Body of pancreas (tissue), 4 donors: Measurements from ENCODE around the gene CISH. TPM values are rescaled to one million over a fixed set of nuclear protein-coding genes. Genes with fewer than 3 reads are reported as not detected.

ENCODE experiments used
- ATAC-seq: fragments of 150-250 bp; one replicate; pipeline ENCODE4 v1.9.1; 2016
- DNase-seq, 4 donors: peaks; one replicate each; pipeline ENCODE4 v3.0.0-alpha.2; 2019
- H3K27ac ChIP-seq, 4 donors: fragments of 200-600 bp; sonication (generic); 1 replicate in 3 of 4; 2 replicates in 1 of 4; pipeline versions ENCODE4 v1.5.1 to v1.6.1; 2016 to 2019; ENCODE audit warnings: mild to moderate bottlenecking in 1 of 4, mixed read lengths in 1 of 4, moderate library complexity in 1 of 4
- H3K27me3 ChIP-seq, 2 donors: fragments of 200-600 bp; sonication (generic); one replicate each; pipeline ENCODE4 v1.6.0; 2016; ENCODE audit warnings: mild to moderate bottlenecking in 1 of 2
- H3K36me3 ChIP-seq, 2 donors: fragments of 200-600 bp; sonication (generic); replicated peaks in 1 of 2; 2 replicates each; pipeline ENCODE4 v1.5.1; 2016; ENCODE audit warnings: low read depth in 2 of 2; ENCODE audit not compliant: insufficient read depth in 1 of 2
- H3K4me1 ChIP-seq: fragments of 200-600 bp; sonication (generic); one replicate; pipeline ENCODE4 v1.6.0; 2016
- H3K4me3 ChIP-seq, 2 donors: fragments of 200-600 bp; sonication (generic); 1 replicate in 1 of 2; 2 replicates in 1 of 2; pipeline ENCODE4 v1.5.1; 2016 to 2019
- H3K9me3 ChIP-seq, 3 donors: fragments of 200-600 bp; sonication (generic); 1 replicate in 2 of 3; 2 replicates in 1 of 3; pipeline ENCODE4 v1.5.1; 2016
- CTCF ChIP-seq, 7 experiments: fragments of 450-650 bp in 4 of 7; fragments of 200-600 bp in 3 of 7; sonication (generic) in 3 of 7; IDR thresholded peaks; one replicate each; pipeline ENCODE4 v1.5.1; 2016 to 2019; ENCODE audit warnings: antibody characterized with exemption in 7 of 7
- POLR2A ChIP-seq, 3 donors: fragments of 450-650 bp; IDR thresholded peaks; one replicate each; pipeline ENCODE4 v1.6.1; 2016; ENCODE audit warnings: antibody characterized with exemption in 3 of 3, mild to moderate bottlenecking in 2 of 3
- WGBS, 2 donors: methylation state at CpG; one replicate each; pipeline ENCODE4 v1.1.5; 2017; 5-methylcytosine and 5-hydroxymethylcytosine counted together
- intact Hi-C: fragments of 100-400 bp; cut with DNase I; formaldehyde crosslinking; loops from one replicate; pipeline ENCODE4 v1.15.1; 2023
- total RNA-seq, 2 donors: library from RNA; depleted of rRNA; stranded (reverse); fragments of >200 nt; gene quantifications; one replicate each; pipeline ENCODE4 v1.1.0, GENCODE V29; 2016

CISH gene
- total RNA-seq, 2 donors from 2014 or later, result 4.9 to 19.8 TPM

GRCh38 chr3:50617096-50617791, 5.7 kb upstream of the CISH start, which contains the start of gene MAPKAPK3:
TSS of gene MAPKAPK3 (plus strand) at chr3:50617151. CDS start at chr3:50617566, 415 bp downstream.
- peak; percentile 52 to 59 (median 58) for DNase-seq
- no peaks in the 10 kb centered on the region for H3K36me3 ChIP-seq
- peak within 1 kb of the TSS; percentile 66 to 90 for H3K4me3 ChIP-seq
- TF ChIP-seq CTCF (IDR thresholded peaks at IDR 0.05) (peak in 1 of 7 experiments; percentile 16), POLR2A (IDR thresholded peaks at IDR 0.05) (peak; percentile 16 to 49 (median 45))
- peak within 1 kb of the TSS; percentile 87 to 96 (median 94) for H3K27ac ChIP-seq
- ATAC-seq, result peak; percentile 11
- WGBS, 2 donors, result 0% methylated on average over 2 to 53 of the region's 58 CpGs
- no peaks in the 10 kb centered on the region for H3K27me3 ChIP-seq
- intact Hi-C loops, result no loop called here
- H3K4me1 ChIP-seq, result peaks cover 54% of the 10 kb centered on the region
- H3K9me3 ChIP-seq, result no peaks in the 10 kb centered on the region

- Histone ChIP-seq H3K27ac (peak overlapping the region; percentile 87 to 96 (median 94)), H3K36me3 (no peaks in the 10 kb centered on the region), H3K4me1 (peaks cover 56% of the 10 kb centered on the region), H3K9me3 (no peaks in the 10 kb centered on the region), H3K27me3 (no peaks in the 10 kb centered on the region), H3K4me3 (peak overlapping the region in 1 of 2 donors; percentile 10)
- DNase-seq (peak; percentile 94 to 95 (median 94)), ATAC-seq (peak; percentile 74)
- peak in 1 of 3 donors; percentile 41 for TF ChIP-seq POLR2A (IDR thresholded peaks at IDR 0.05)
- no peak for TF ChIP-seq CTCF (IDR thresholded peaks at IDR 0.05)
- 0 to 1% methylated on average over 8 to 21 of the region's 22 CpGs for WGBS, 2 donors
- intact Hi-C loops, result no loop called here
These were observed 5.2 kb upstream of the CISH start for GRCh38 chr3:50616770-50617095.

GRCh38 chr3:50616003-50616769, 4.6 kb upstream of the CISH start:
- H3K4me3 ChIP-seq, result peak overlapping the region in 1 of 2 donors; percentile 10
- no peaks in the 10 kb centered on the region for H3K27me3 ChIP-seq
- WGBS, 2 donors, result 0 to 1% methylated on average over 22 to 24 of the region's 24 CpGs
- peak overlapping the region; percentile 52 to 96 (median 94) for H3K27ac ChIP-seq
- peaks cover 58% of the 10 kb centered on the region for H3K4me1 ChIP-seq
- TF ChIP-seq CTCF (IDR thresholded peaks at IDR 0.05), result peak; percentile 98 to 100 (median 99)
- TF ChIP-seq POLR2A (IDR thresholded peaks at IDR 0.05), result no peak
- intact Hi-C loops, result no loop called here
- no peaks in the 10 kb centered on the region for H3K36me3 ChIP-seq
- no peaks in the 10 kb centered on the region for H3K9me3 ChIP-seq
- peak; percentile 64 for ATAC-seq
- peak; percentile 90 to 93 (median 92) for DNase-seq

- H3K27ac ChIP-seq, result no peak overlapping the region
- WGBS, 2 donors, result 45 to 61% methylated on average over 1 of the region's 1 CpG
- DNase-seq, result no peak
- TF ChIP-seq CTCF (IDR thresholded peaks at IDR 0.05), result no peak
- no peak for TF ChIP-seq POLR2A (IDR thresholded peaks at IDR 0.05)
- peaks cover 64% of the 10 kb centered on the region for H3K4me1 ChIP-seq
- H3K27me3 ChIP-seq, result no peaks in the 10 kb centered on the region
- intact Hi-C loops, result loop anchor here (2.0 kb wide), 1 partner anchor 42 kb away; no protein-coding TSS in a partner anchor
- H3K9me3 ChIP-seq, result no peaks in the 10 kb centered on the region
- H3K36me3 ChIP-seq, result no peaks in the 10 kb centered on the region
- no peak for ATAC-seq
- H3K4me3 ChIP-seq, result no peak overlapping the region
These were observed 3.6 kb upstream of the CISH start for GRCh38 chr3:50615190-50615589.
